HepG2 (cell line): ENCODE results near the gene AGAP1.

Experiments
- RCOR2 ChIP-seq: IDR thresholded peaks from 2 replicates; pipeline ENCODE4 v1.6.1; 2016; ENCODE audit warnings: missing biosample characterization, missing genetic modification reagents
- SMAD3 ChIP-seq: sonication (generic); formaldehyde crosslinking; IDR thresholded peaks from 2 replicates; pipeline ENCODE4 v1.4.0; 2020; ENCODE audit warnings: missing genetic modification reagents
- ZNF20 ChIP-seq: sonication (generic); formaldehyde crosslinking; IDR thresholded peaks from 2 replicates; pipeline ENCODE4 v1.4.0; 2020; ENCODE audit warnings: mild to moderate bottlenecking, moderate library complexity, missing genetic modification reagents

- no peak for TF ChIP-seq ZNF20
- no peak for TF ChIP-seq RCOR2 (CRISPR knock-in tag)
- TF ChIP-seq SMAD3: no peak
Observed at GRCh38 chr2:235909358-235909757, 415.5 kb downstream of the AGAP1 start.
